GM12801 (cell line): ENCODE results near the gene RORB.

ENCODE experiments used
- CTCF ChIP-seq: IDR thresholded peaks from one replicate; pipeline ENCODE4 v1.5.1; 2011; ENCODE audit warnings: control low read depth; ENCODE audit not compliant: insufficient read length; ENCODE audit errors: extremely low read depth

The RORB gene

GRCh38 chr9:74487395-74487794 is 9.7 kb upstream of the RORB start:
- TF ChIP-seq CTCF, result no peak

- TF ChIP-seq CTCF, result no peak
Observed at GRCh38 chr9:74493512-74493911, 3.6 kb upstream of the RORB start.

GRCh38 chr9:74494490-74494889 is 2.6 kb upstream of the RORB start:
- no peak for TF ChIP-seq CTCF

- TF ChIP-seq CTCF, result no peak
Observed at GRCh38 chr9:74496406-74496805, 729 bp upstream of the RORB start.

- no peak for TF ChIP-seq CTCF
Observed at GRCh38 chr9:74497748-74498620, 849 bp downstream of the RORB start.

- TF ChIP-seq CTCF, result no peak
Observed at GRCh38 chr9:74498621-74499095, 1.5 kb downstream of the RORB start.

- TF ChIP-seq CTCF, result no peak
Observed at GRCh38 chr9:74499111-74499601, 2.0 kb downstream of the RORB start.
